Astrocyte of the hippocampus (primary cell): ENCODE data around the gene AGPAT2.

Experiments
- DNase-seq: peaks from one replicate; pipeline ENCODE4 v3.0.0; 2011; ENCODE audit warnings: low read depth, low spot score

Gene AGPAT2

DNA sequence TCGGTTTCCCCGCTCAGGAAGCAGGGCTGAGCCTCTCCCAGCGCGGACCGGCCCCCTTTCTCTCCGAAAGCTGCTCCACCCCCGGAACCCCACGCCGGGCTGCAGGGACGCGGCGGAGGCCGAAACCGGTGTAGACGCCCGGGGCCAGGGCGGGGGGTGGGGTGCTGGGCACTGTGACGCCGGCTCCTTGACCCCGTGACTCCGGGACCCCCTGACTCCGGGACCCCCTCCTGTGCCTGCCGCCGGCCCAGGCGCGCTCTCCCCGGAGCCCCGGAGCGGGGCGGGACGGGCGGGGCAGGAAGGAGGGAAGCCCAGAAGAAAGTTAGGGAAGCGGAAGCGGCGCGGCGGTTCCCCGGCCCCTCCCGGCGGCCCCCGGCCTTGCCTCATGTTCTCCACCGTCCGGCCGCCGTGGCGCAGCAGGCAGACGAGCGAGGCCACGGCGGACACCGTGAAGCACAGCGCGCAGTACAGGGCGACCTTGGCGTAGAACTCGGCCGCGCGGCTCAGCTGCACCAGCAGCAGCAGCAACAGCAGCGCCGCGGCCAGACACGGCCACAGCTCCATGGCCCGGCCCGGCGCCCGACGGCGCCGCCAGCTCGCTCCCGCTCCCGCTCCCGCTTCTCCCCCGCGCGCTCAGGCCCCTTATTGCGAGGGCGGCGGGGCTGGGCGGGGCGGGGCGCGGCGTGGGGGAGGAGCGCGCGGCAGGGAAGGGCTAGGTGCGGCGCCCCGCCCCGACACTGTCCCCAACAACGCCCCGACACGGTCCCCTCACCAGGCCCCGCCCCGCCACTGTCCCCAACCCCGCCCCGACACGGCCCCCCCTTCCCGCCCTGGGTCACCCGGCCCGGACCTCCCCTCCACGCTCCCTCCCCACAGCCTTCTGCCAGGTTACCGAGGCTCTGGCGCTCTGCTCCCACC lies at the start of gene AGPAT2:
Gene AGPAT2 (minus strand): TSS at position 664 of the 918 bp plus-strand sequence. CDS start 100 bp downstream, at position 564.
- peak; percentile 72 for DNase-seq

DNA sequence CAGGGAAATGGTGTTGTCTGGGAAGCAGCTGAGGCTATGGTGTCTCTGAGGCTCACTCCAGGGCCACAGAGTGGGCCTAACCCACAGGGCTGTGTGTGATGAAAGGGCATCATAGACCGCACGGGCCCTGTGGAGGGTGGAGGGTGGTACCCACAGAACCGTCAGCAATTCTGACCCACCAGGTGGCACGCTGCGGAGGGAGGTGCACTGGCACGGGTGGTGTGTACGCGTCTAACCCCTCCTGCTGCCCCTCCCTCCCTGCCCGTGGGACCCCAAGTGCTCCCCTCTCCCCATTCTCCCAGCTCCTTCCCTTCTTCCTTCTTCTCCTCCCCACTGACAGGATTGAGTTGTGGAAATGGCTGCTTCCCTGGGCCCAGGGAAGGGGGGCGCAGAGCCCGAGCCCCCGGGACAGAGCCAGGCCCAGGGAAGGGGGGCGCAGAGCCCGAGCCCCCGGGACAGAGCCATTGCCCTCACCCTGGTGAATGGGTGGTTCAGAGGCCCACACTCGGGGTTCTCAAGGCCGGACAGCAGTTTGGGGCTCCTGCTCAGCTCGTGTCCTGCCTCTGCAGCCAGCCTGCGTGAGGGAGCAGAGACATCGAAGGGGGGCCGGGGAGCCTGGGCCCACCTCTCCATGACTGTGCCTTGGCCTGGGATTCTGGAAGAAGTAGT lies 48.7 kb upstream of the AGPAT2 start:
- DNase-seq: no peak

DNA sequence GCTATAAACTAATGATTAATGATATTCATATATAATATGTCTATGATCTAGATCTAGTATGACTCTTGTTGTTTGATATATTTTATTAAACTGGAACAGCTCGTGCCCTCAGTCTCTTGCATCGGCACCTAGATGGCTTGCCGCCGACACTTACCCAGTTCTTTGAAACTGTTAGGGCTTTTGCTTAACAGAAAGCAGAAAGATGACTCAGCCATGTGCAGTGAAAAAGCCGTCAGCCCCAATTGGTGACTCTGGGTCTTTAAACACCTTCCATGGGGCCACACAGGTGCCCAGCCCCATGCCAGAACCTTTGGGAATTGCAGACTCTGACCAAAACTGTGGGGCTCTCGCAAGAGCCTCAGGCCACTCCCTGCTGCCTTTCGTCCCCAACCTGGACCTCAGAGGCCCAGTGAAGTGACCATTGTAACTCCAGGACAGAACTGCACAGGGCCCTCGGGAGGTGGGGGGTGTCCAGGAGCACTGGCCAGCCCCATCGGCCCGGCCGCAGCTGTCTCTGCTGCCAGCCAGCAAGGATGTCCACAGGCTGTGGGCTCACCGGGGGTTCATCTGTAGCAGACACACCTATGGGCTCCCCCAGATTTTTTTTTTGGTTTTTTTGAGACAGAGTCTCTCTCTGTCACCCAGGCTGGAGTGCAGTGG lies 47.7 kb upstream of the AGPAT2 start:
- DNase-seq: no peak

DNA sequence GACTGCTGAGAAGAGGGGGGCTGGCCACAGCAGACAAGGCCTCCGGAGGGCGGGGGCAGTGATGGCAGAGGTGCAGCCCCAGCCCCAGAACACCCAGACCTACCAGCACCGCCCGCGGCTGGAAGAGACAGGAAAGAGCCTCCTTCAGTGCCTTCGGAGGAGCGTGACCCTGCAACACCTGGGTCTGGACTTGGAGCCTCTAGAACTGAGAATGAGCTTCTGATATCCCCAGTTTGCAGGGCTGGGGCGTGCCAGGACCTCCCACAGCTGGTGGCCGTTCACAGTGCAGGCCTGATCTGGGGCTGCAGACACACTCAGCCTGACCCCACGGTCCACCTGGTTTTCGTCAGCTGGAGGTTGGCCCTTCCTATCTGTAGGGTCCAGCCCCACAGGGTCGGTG lies 46.4 kb upstream of the AGPAT2 start:
- no peak for DNase-seq

DNA sequence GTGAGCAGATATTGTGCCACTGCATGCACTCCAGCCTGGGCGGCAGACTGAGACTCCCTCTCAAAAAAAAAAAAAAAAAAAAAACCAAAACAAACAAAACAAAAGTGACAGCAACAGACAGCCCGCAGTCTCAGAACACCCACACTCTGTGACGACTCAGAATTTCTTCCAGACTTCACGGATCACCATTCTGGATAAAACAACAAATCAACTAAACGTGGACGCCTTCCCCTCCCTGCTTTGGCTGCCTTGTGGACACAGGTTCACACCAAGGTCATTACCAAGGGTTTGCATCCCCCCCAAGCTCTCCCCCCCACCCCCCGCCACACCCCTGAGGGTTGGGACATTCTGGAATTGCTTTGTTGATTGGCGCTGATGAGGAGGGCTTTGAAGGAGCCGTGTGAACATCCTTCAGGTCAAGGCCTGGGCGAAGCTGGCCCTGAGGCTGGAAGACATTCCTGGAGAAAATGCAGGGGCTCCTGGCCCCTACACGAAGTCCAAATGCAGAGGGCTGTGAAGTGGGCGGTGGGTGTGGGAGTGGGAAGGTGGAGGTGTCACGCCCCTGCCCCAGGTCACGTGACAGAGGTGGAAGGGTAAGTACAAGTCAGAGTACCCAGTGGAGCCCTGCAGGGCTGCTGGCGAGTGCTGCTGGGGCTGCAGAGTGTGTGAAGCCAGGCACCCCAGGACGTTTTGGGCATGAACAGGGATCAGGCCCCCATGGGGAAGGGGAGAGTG lies 45.4 kb upstream of the AGPAT2 start:
- no peak for DNase-seq

DNA sequence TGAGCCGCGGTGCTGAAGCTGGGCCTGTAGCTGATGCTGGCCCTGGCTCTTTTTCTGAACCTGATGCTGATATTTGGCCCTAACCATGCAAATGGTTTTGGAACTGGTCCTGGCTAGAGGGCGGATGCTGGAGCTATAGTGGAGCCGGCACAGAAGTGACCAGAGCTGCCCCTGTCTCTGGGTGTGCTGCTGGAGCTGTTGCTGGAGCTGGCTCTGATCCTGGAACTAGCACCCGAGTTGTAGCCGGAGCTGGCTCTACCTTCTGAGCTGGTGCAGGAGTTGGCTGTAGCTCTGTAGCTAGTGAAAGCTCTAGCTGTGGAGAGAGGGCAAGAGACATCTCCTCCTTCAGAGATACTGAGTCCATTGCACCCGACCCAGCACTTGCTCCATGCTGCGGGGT lies 42.7 kb upstream of the AGPAT2 start:
- no peak for DNase-seq

DNA sequence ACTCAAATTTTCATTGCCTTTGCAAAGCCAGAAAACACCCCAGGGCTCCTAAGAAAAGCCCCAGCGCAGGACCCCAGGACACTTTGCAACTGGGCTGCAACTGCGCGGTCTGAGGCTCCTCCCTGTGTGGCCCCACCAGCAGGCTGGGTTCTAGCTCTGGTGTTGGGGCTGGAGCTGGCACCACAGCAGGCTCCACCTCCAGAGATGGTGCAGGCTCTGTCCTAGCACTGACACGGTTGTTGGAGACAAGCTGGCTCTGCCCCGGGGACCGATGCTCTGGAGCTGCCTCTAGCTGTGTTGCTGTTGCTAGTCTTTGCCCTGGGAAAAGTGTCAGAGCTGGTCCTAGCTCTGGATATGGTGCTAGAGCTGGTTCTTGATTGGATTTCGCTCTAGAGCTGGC lies 41.9 kb upstream of the AGPAT2 start:
- DNase-seq: no peak

DNA sequence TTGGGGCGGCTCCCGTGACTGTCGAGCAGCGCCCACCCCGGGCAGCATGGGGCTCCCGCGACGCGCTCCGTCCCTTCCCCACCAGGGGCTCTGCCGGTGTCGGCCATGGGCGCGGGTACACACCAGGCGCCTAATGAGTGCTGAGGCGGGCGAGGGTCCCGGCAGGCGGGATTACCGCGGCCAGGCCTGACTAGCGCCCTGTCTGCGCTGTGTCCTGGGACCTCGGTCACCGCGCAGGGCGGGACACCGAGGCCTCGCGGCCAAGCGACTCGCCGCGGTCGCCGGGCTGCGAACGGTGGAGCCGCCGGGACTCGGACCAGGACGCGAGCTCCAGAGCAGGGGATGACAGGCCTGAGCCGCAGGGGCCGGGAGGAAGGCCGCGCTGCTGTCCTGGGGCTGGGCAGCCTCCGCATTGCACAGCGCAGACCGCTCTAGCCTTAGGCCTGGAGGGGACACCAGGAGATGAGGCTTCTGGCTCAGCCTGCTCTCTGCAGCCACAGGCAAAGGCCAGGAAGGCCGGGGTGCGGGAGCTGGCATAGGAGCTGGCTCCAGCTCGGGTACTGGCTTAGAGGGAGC lies 41.4 kb upstream of the AGPAT2 start:
- peak; percentile 64 for DNase-seq

DNA sequence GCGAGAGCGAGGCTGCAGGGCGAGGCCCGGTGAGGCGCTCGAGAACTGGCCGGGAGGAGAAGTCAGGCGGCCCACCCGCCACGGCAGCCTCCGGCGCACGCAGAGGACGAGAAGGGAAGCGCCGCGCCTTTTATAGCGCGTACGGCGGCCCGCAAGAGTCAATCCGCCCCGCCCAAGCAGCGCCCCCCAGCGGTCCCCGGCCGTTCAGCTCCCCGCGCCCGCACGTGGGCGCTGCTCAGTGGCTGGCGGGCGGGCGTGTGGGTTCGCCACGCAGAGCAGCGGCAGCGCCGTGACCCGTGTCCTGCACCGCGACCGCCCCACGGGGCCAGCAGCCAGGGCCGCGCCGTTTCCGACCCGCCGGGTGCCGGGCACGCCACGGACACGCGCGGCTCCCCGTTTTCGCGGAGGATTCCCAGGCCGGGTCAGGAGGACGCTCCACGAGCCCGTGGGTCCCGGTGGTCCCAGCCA lies 40.9 kb upstream of the AGPAT2 start:
- peak; percentile 96 for DNase-seq

DNA sequence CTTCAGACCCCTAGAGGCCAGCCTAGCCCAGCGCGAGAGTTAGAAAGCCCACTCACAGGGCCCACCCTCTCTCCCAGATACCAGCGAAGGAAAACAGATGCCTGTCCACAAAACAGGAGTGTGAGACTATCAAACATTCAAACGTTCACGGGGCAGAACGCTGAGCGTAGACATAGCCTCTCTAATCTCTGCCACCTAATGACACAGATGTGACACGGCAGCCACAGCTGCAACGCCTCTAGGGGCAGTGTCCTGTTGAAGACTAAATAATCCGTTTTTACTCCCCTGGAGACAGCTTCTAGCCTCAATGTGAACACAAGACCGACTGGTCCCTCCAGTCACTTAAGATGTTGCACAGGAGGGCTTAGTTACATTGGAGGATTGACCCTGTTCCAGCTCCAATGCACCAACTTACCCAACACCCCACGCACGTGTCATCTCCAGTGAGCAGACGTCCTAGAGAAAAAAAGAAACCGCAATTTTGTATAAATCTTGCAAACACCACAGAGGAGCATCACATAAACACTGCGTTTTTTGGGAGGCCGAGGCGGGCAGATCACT lies 39.5 kb upstream of the AGPAT2 start:
- peak; percentile 51 for DNase-seq

DNA sequence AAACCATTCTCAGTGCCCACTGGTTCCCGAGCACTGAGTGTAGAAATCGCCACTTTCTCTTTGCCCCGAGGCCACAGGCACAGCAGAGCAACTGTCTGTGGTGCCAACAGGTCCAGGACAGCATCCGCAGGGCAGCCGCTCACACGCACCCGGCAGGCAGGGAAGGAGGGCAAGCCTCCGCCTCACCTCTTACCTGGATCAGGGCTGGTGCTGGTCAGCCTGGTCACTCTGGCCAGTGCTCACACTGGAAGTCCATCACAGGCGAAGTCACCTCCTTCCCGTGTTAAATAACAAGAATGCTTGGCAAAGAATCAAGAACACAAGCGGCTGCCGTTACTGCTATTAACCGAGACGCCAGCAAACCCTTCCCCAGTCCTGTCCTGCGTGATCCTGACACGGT lies 38.9 kb upstream of the AGPAT2 start:
- no peak for DNase-seq

DNA sequence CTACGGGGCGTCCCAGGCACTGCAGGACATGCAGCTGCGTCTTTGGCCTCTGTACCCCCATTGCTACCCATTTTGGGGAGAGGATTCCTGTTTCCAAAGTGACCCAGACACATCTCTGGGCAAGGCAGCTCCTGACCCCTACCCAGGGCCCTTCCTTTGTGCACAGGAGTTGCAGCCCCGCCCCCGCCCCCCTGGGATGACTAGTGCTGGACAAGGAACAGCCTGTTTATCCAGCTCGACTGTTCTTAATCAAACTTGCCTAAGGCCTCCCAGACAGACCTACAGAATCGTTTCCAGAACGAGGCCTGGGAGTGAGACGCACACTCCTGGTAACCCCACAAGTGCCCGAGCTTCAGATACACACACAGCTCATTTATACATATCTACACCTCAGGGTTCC lies 38.4 kb upstream of the AGPAT2 start:
- peak; percentile 56 for DNase-seq

DNA sequence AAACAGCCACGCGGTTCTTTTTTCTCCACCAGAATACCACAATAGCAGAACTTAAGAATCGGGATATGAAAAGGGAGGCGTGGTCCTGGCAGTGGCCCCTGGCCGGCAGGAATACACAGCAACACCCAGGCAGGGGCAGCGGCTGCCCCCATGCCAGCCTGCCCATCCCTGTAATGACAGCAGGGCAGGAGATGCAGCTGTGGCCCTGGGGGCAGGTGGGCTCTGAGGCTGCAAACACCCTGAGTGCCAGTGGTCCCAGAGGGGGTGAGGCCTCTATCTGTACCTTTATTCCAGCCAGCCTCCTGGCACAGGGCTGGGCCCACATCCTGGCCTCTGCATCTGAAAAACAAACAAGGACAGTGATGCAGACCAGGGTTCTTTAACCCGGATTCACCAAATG lies 37.5 kb upstream of the AGPAT2 start:
- DNase-seq: no peak

DNA sequence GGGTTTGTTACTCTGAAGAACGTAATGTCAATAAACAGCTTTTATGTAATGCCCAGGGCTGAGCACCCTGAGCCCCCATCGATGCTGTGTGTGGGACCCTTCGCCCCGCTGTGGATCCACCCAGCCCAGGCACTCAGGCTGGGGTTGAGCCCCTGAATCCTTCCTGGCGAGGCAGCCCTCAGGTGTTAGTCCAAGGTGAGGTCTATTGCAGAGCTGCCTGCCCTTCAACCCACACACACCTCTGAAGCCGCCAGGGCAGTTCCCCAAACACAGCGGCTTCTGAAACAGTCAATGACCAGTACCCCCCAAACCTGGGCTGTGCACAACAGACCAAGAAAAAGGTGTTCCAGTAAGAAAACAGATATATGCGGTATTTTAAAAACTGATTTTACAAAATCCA lies 36.7 kb upstream of the AGPAT2 start:
- DNase-seq: no peak

DNA sequence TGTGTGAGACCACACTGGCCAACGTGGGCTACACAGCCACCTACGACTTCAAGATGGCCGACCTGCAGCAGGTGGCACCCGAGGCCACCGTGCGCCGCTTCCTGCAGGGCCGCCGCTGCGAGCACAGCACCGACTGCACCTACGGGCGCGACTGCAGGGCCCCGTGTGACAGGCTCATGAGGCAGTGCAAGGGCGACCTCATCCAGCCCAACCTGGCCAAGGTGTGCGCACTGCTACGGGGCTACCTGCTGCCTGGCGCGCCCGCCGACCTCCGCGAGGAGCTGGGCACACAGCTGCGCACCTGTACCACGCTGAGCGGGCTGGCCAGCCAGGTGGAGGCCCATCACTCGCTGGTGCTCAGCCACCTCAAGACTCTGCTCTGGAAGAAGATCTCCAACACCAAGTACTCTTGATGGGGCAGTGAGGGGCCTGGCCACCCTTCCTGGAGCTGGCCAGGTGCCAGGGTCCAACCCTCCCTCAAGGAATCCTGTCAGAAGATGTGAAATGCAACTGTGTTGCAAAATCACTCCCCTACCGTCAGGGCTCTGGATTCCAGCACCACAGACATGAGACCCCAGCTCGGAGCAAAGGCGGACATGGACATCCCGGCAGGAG lies 36.2 kb upstream of the AGPAT2 start:
- no peak for DNase-seq

DNA sequence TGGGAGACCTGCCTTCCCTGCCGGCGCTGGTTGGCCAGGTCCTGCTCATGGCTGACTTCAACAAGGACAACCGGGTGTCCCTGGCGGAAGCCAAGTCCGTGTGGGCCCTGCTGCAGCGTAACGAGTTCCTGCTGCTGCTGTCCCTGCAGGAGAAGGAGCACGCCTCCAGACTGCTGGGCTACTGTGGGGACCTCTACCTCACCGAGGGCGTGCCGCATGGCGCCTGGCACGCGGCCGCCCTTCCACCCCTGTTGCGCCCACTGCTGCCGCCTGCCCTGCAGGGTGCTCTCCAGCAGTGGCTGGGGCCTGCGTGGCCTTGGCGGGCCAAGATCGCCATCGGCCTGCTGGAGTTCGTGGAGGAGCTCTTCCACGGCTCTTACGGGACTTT lies 35.7 kb upstream of the AGPAT2 start:
- no peak for DNase-seq

DNA sequence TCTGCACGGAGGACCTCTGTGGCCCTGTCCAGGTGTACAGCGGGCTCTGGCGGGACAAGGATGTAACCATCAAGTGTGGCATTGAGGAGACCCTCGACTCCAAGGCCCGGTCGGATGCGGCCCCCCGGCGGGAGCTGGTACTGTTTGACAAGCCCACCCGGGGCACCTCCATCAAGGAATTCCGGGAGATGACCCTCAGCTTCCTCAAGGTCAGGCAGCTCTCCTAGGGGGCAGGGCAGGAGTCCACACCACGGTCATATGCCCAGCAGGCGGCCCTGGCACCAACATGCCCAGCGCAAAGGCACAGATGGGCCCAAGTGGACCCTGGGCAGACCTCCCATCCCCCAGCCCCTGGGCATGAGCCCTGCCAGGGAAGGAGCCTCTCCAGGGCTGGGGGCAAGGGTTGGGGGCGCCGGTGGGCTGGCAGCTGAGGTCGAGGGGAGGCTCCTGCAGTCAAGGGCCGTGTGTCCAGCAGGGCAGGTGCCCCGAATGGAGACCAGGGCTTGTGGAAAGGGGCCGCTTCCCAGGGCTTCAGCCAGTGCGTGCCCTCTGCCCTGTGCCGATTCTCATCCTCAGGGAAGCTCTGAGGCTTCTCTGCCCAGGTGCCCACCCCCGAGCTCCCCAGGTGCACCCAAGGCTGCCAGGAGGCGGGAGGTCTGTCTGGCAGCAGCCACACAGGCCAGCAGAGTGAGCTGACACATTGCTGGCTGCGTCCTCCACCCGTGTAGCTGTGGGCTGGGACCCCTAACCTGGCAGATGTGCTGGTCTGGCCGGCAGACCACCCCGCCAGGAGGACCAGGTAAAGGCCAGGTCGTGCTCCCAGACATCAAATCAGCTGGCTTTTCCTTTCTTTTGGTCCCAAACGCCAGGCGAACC lies 35.1 kb upstream of the AGPAT2 start:
- no peak for DNase-seq

DNA sequence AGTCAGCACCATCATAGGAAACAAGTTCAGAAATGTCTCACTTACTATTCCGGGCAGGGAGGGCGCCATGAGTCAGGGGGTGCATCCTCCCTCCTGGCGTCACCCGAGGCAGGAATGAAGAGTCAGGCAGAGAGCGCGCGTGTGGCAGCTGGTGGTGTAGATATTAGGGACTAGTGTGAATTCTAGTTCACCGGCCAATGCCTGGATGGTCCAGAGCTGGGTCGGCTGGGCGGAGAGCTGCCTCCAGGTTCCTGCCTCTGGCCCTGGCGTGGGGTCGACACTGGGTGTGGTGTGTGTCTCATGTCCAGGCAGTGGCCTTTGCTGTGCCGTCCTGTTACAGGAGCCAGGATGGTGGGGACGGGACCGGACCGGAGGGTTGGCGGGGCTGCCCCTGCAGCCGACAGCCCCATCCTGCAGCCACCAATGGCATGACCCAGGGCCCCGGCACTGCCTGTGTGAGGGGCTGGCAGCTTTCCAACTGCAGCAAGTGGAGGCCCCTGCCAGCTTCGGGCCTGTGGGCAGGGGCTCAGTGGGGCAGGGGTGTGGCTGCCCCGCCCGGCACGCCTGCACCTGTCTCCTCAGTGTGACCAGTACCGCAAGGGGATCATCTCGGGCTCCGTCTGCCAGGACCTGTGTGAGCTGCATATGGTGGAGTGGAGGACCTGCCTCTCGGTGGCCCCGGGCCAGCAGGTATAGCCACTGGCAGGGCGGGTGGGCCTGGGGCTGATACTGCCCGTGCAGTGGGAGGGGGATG lies 34.3 kb upstream of the AGPAT2 start:
- peak; percentile 73 for DNase-seq

DNA sequence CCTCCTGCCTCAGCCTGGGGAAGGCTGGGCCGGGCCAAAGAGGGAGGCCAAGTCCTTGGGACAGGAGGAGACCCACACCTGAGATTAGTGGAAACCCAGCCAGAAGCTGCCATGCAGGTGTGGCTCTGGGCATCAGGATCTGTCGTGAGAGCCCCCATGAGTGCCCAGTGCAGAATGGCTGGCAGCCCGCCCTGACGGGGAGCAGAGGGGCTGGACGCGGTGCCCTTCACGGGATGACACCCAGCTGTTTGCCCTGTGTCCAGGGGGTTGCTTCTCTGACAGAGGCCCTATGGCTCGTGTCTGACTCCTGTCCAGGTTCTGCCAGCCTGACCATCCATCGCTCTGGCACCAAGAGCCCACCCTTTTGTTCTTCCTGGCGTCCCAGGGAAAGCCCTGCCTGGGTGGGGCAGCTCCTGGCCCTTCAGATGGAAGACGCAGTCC lies 33.7 kb upstream of the AGPAT2 start:
- DNase-seq: no peak
